GM10266 (cell line): Measurements from ENCODE around the gene OSBPL5.

ENCODE experiments used
- DNase-seq: peaks from one replicate; pipeline ENCODE4 v3.0.0; 2012; ENCODE audit errors: extremely low spot score
- CTCF ChIP-seq: IDR thresholded peaks from 2 replicates; pipeline ENCODE4 v1.5.1; 2012; ENCODE audit warnings: mild to moderate bottlenecking, low read depth; ENCODE audit not compliant: control insufficient read depth, insufficient read depth; ENCODE audit errors: missing control alignments

OSBPL5 gene

GRCh38 chr11:3192511-3193372 is 27.6 kb upstream of the OSBPL5 start:
- DNase-seq, result no peak
- TF ChIP-seq CTCF, result no peak

GRCh38 chr11:3191586-3192324 is 26.6 kb upstream of the OSBPL5 start:
- DNase-seq, result no peak
- TF ChIP-seq CTCF, result no peak

GRCh38 chr11:3190600-3190999 is 25.5 kb upstream of the OSBPL5 start:
- TF ChIP-seq CTCF, result no peak
- no peak for DNase-seq

GRCh38 chr11:3189886-3190583 is 24.9 kb upstream of the OSBPL5 start:
- no peak for DNase-seq
- TF ChIP-seq CTCF, result no peak

- DNase-seq, result no peak
Observed at GRCh38 chr11:3189196-3189843, 24.2 kb upstream of the OSBPL5 start.

More at GRCh38 chr11:3189196-3189843, 24.2 kb upstream of the OSBPL5 start:
- TF ChIP-seq CTCF, result no peak
